ENCODE results near the gene WDR70. TPM values are rescaled to one million over a fixed set of nuclear protein-coding genes. Genes with fewer than 3 reads are reported as not detected.

WDR70 gene
- polyA plus RNA-seq, 1 of the 3 experiments (the other 2 are of a cell fraction): 14.2 TPM

DNA sequence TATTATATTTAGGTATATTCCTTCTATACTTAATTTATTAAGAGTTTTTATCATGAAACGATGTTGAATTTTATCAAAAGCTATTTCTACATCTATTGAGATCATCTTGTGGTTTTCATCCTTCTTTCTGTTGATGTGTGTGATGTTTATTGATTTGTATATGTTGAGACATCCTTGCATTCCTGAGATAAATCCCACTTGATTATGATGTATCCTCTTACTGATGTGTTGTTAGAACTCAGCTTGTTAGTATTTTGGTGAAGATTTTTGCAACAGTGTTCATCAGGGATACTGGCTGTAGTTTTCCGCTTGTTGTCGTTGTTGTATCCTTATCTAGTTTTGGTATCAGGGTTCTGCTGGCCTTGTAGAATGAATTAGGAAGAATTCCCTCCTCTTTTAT, 247.1 kb downstream of the WDR70 start:
- ChIA-PET CTCF (no interaction called here), POLR2A (no interaction called here)
- WGBS (ENCODE audit: low lambda C conversion rate): 94% methylated on average over 3 of the region's 3 CpGs
- no peak overlapping the region for H3K9ac ChIP-seq
- no peak overlapping the region for H3K4me2 ChIP-seq
- H3K79me2 ChIP-seq (ENCODE audit: insufficient read depth): no peaks in the 10 kb centered on the region
- no peaks in the 10 kb centered on the region for H3K9me2 ChIP-seq
- H3K4me1 ChIP-seq (ENCODE audit: control insufficient read depth in 1 of 2, insufficient read depth in 2 of 2, low read depth in 1 of 2, low read length in 1 of 2): no peaks in the 10 kb centered on the region
- H3K36me3 ChIP-seq (replicated peaks in 1 of 2; ENCODE audit: control insufficient read depth in 1 of 2, insufficient read depth in 2 of 2, low read length in 1 of 2): peaks cover 0 to 14% of the 10 kb centered on the region in 2 experiments
- H3K9me3 ChIP-seq: peaks cover 3% of the 10 kb centered on the region; the same call in 1 of the 2 replicates
- H2AFZ ChIP-seq (ENCODE audit: low read depth): no peak overlapping the region
- H3F3A ChIP-seq (replicated peaks; ENCODE audit: insufficient read depth): peaks cover 4% of the 10 kb centered on the region
- H3K27me3 ChIP-seq (ENCODE audit: insufficient read depth): no peaks in the 10 kb centered on the region
- H4K20me1 ChIP-seq (ENCODE audit: insufficient read depth): no peaks in the 10 kb centered on the region
- TF ChIP-seq FOSL2 (IDR thresholded peaks at IDR 0.05; ENCODE audit: borderline replicate concordance, low read depth) (no peak), USF1 (IDR thresholded peaks at IDR 0.05; ENCODE audit: borderline replicate concordance, low read depth) (no peak)
- no peak overlapping the region for H3K4me3 ChIP-seq (ENCODE audit: low read depth in 2 of 2, low read length in 1 of 2)
- no peak overlapping the region for H3K27ac ChIP-seq (ENCODE audit: low read depth in 2 of 2, low read length in 1 of 2)
- DNase-seq: no peak

GRCh38 chr5:37628876-37629275, 249.8 kb downstream of the WDR70 start:
- CTCF ChIA-PET: interaction anchor here (0.5 to 1.0 kb wide), 3 partner anchors 11 to 191 kb away, joined by 3 read pairs; no protein-coding TSS in a partner anchor

More at GRCh38 chr5:37628876-37629275, 249.8 kb downstream of the WDR70 start:
- H3K4me3 ChIP-seq (ENCODE audit: low read depth in 2 of 2, low read length in 1 of 2): no peak overlapping the region
- no peak overlapping the region for H3K9ac ChIP-seq
- H3F3A ChIP-seq (replicated peaks; ENCODE audit: insufficient read depth): peaks cover 2% of the 10 kb centered on the region
- no peaks in the 10 kb centered on the region for H4K20me1 ChIP-seq (ENCODE audit: insufficient read depth)
- no peak overlapping the region for H2AFZ ChIP-seq (ENCODE audit: low read depth)
- TF ChIP-seq RCOR1 (IDR thresholded peaks at IDR 0.05; ENCODE audit: low read length) (no peak), FOXJ3 (CRISPR knock-in tag; IDR thresholded peaks at IDR 0.05) (no peak), REST (IDR thresholded peaks at IDR 0.05; ENCODE audit: low read depth, low read length) (no peak), GATA2 (CRISPR knock-in tag; IDR thresholded peaks at IDR 0.05) (no peak), MXI1 (IDR thresholded peaks at IDR 0.05; ENCODE audit: low read depth, low read length) (no peak), RXRA (IDR thresholded peaks at IDR 0.05; ENCODE audit: borderline replicate concordance, low read depth) (no peak), SIN3A (IDR thresholded peaks at IDR 0.05; ENCODE audit: borderline replicate concordance, low read depth, low read length) (no peak)
- TF ChIP-seq, protein P1, sequence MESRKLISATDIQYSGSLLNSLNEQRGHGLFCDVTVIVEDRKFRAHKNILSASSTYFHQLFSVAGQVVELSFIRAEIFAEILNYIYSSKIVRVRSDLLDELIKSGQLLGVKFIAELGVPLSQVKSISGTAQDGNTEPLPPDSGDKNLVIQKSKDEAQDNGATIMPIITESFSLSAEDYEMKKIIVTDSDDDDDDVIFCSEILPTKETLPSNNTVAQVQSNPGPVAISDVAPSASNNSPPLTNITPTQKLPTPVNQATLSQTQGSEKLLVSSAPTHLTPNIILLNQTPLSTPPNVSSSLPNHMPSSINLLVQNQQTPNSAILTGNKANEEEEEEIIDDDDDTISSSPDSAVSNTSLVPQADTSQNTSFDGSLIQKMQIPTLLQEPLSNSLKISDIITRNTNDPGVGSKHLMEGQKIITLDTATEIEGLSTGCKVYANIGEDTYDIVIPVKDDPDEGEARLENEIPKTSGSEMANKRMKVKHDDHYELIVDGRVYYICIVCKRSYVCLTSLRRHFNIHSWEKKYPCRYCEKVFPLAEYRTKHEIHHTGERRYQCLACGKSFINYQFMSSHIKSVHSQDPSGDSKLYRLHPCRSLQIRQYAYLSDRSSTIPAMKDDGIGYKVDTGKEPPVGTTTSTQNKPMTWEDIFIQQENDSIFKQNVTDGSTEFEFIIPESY (IDR thresholded peaks at IDR 0.05; ENCODE audit: borderline replicate concordance, low read depth): no peak
- H3K27ac ChIP-seq (ENCODE audit: low read depth in 2 of 2, low read length in 1 of 2): no peak overlapping the region
- H3K9me3 ChIP-seq: no peaks in the 10 kb centered on the region
- no peaks in the 10 kb centered on the region for H3K9me2 ChIP-seq
- H3K27me3 ChIP-seq (ENCODE audit: insufficient read depth): no peaks in the 10 kb centered on the region
- DNase-seq: no peak
- no peak overlapping the region for H3K4me2 ChIP-seq
- POLR2A ChIA-PET: no interaction called here
- H3K4me1 ChIP-seq (ENCODE audit: control insufficient read depth in 1 of 2, insufficient read depth in 2 of 2, low read depth in 1 of 2, low read length in 1 of 2): no peaks in the 10 kb centered on the region
- H3K79me2 ChIP-seq (ENCODE audit: insufficient read depth): no peaks in the 10 kb centered on the region
- peaks cover 2 to 14% of the 10 kb centered on the region in 2 experiments for H3K36me3 ChIP-seq (replicated peaks in 1 of 2; ENCODE audit: control insufficient read depth in 1 of 2, insufficient read depth in 2 of 2, low read length in 1 of 2)
